ENCODE results near the gene PLD4. TPM values are rescaled to one million over a fixed set of nuclear protein-coding genes. Genes with fewer than 3 reads are reported as not detected.

PLD4 gene
- total and polyA plus RNA-seq, 2 of the 8 experiments (the other 6 are each of a cell fraction or from before 2014, with no cell fraction given), result 0.05 TPM; not detected in 1

DNA sequence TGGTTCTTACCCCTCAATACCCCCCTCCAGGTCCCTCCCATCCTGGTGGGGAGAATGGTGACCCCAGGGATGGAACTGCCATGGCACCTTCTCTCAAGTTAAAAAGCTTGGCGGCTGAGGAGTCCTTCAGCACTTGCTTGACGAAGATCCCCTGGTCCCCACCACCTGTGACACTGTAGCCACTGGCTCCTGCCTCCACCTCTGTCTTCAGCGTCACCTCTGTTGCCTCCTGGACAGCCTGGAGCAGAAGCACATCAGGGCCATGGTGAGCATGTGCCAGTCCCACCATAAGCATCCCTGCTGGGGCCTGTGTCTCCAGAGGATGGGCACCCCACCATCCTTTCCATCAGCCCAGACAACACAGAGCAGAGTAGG is 30.7 kb downstream of the PLD4 start:
- no peak overlapping the region for H3K9ac ChIP-seq (replicated peaks in 1 of 4; ENCODE audit: extremely low read depth in 1 of 4, low read depth in 3 of 4, low read length in 3 of 4)
- no peaks in the 10 kb centered on the region for H4K20me1 ChIP-seq (replicated peaks in 1 of 2; ENCODE audit: control insufficient read depth in 1 of 2, insufficient read depth in 2 of 2, low read length in 2 of 2)
- DNase-seq (ENCODE audit: low read depth in 1 of 2, low spot score in 2 of 2), result no peak
- no peak overlapping the region for H4K91ac ChIP-seq (replicated peaks; ENCODE audit: insufficient read length, low read length)
- no peak overlapping the region for H2AFZ ChIP-seq (ENCODE audit: low read length)
- no peak overlapping the region for H2AK5ac ChIP-seq (ENCODE audit: low read depth, low read length)
- no peak for FAIRE-seq
- TF ChIP-seq BCL11A (IDR thresholded peaks at IDR 0.05; ENCODE audit: low read depth in 2 of 2, low read length in 2 of 2), result no peak
- H2BK120ac ChIP-seq (replicated peaks; ENCODE audit: low read depth, low read length), result no peak overlapping the region
- peaks cover 0 to 14% of the 10 kb centered on the region in 2 experiments; a peak in 1 of 4 replicates for H3K9me3 ChIP-seq (ENCODE audit: insufficient read depth in 2 of 2, low read depth in 1 of 2, low read length in 1 of 2)
- H2BK20ac ChIP-seq (ENCODE audit: low read length), result no peak overlapping the region
- no peak overlapping the region for H2BK15ac ChIP-seq (ENCODE audit: low read length)
- no peak overlapping the region for H3K4me2 ChIP-seq (ENCODE audit: insufficient read depth in 1 of 2, low read depth in 2 of 2, low read length in 2 of 2)
- no peak overlapping the region for H3K23ac ChIP-seq (ENCODE audit: insufficient read length)
- H2BK5ac ChIP-seq (ENCODE audit: low read depth, low read length), result no peak overlapping the region
- no peak overlapping the region for H3K14ac ChIP-seq (ENCODE audit: insufficient read length)
- H3K4me3 ChIP-seq (ENCODE audit: extremely low read depth in 1 of 4, insufficient read depth in 2 of 4, low read depth in 3 of 4, low read length in 4 of 4), result no peak overlapping the region
- no peaks in the 10 kb centered on the region for H3K4me1 ChIP-seq (replicated peaks in 1 of 4; ENCODE audit: control insufficient read depth in 3 of 4, insufficient read depth in 4 of 4, low read length in 3 of 4)
- no peaks in the 10 kb centered on the region for H3K23me2 ChIP-seq (ENCODE audit: low read depth, low read length)
- CTCF ChIA-PET (ENCODE audit: partially characterized antibody), result interaction anchor here (0.5 to 1.5 kb wide), 7 partner anchors 9 to 91 kb away, joined by 3 to 7 read pairs (median 4); no protein-coding TSS in a partner anchor
- 86% methylated on average over 3 of the region's 3 CpGs; no CpG with 5 or more reads in 1 of the 2 experiments for WGBS, 2 experiments (ENCODE audit: extremely low coverage in 1 of 2, insufficient coverage in 1 of 2, insufficient read length in 1 of 2, insufficient replicate concordance in 2 of 2, low coverage in 1 of 2, low lambda C conversion rate in 2 of 2, missing lambda C conversion rate in 1 of 2)
- H3K79me2 ChIP-seq (ENCODE audit: control insufficient read depth in 1 of 2, insufficient read depth in 2 of 2, low read length in 2 of 2), result no peaks in the 10 kb centered on the region
- H3K27me3 ChIP-seq (replicated peaks in 1 of 4; ENCODE audit: control insufficient read depth in 3 of 4, extremely low read depth in 1 of 4, insufficient read depth in 3 of 4, low read length in 3 of 4), result no peaks in the 10 kb centered on the region
- no peak overlapping the region for H3K18ac ChIP-seq (ENCODE audit: extremely low read depth, low read length)
- H3K56ac ChIP-seq (replicated peaks; ENCODE audit: insufficient read length, low read depth, low read length), result no peak overlapping the region
- H3K4ac ChIP-seq (replicated peaks; ENCODE audit: insufficient read length, low read depth, low read length), result no peak overlapping the region
- no peak overlapping the region for H3K27ac ChIP-seq (ENCODE audit: low read depth, low read length)
- H2BK12ac ChIP-seq (ENCODE audit: low read depth, low read length), result no peak overlapping the region
- H4K5ac ChIP-seq (ENCODE audit: insufficient read length, low read depth, low read length), result no peak overlapping the region
- H3K36me3 ChIP-seq (ENCODE audit: control insufficient read depth in 2 of 4, insufficient read depth in 4 of 4, low read length in 3 of 4), result no peaks in the 10 kb centered on the region
- POLR2A ChIA-PET (ENCODE audit: partially characterized antibody), result interaction anchor here (1.0 to 1.3 kb wide), 2 partner anchors 8 to 60 kb away, joined by 3 read pairs; no protein-coding TSS in a partner anchor
- no peak overlapping the region for H4K8ac ChIP-seq (ENCODE audit: extremely low read depth, insufficient read depth, low read length)
- H3K79me1 ChIP-seq (ENCODE audit: low read depth, low read length), result no peaks in the 10 kb centered on the region

Measured in H1 (cell line).